ENCODE results near the gene SUSD3.

SUSD3 gene

DNA sequence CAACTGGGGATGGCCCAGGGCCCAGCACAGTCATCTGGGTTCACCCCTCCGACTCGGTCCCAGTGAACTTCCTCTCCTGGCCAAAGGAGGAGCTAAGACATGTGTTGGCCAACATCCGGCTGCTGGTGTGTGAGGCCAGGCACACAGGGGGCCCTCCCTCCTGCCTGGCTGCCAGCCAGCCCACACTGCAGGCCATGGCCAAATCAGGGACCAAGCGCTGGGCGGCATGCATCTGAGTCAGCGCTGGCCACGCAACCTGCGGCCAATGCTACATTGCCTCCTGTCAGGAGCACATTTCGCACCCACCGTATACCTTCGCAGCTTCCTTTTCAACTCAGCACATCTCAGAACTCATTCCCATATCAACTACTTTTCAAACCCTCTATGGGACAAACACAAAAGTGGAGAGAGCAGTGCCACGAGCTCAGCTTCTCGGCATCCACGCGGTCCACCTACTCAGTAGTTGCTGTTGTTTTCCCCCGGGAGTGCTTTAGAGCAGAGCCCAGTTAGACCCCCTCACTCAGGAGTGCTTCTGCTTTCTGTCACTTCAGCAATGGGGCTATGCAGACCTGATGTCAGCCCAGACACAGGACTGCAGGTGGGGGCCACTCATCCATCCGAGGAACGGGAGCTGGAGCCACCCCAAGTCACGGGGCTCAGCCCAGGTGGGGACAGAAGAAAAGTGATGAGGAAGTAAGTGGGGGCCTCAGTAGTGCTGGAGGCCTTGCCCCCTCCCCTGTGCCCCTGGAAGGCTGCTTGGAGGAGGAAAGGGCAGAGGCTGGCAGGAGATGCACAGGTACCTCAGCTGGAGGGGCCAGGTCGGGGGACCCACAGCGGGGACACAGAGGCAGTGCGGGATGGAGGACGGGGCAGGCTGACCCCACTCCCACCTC lies 61.7 kb downstream of the SUSD3 start:
- peak; percentile 11 for TF ChIP-seq CTCF (IDR thresholded peaks at IDR 0.05; ENCODE audit: borderline replicate concordance, extremely low read depth, low read length, poor library complexity, severe bottlenecking)
- TF ChIP-seq EZH2 (IDR thresholded peaks at IDR 0.05; ENCODE audit: borderline replicate concordance, low read depth, low read length, severe bottlenecking): no peak
- ATAC-seq (ENCODE audit: insufficient read depth, low read depth) (no peak), DNase-seq (no peak)
- no peak overlapping the region for H2AFZ ChIP-seq (ENCODE audit: low read depth, low read length)
- no peaks in the 10 kb centered on the region for H3K79me2 ChIP-seq (ENCODE audit: insufficient read depth, low read length)
- H4K20me1 ChIP-seq (ENCODE audit: insufficient read depth, low read length): no peaks in the 10 kb centered on the region
- no peak overlapping the region for H3K4me2 ChIP-seq (ENCODE audit: insufficient read depth, low read length)
- no peaks in the 10 kb centered on the region for H3K27me3 ChIP-seq (ENCODE audit: insufficient read depth, low read length, poor library complexity)
- H3K4me3 ChIP-seq (ENCODE audit: low read depth in 1 of 2, low read length in 2 of 2): no peak overlapping the region
- H3K9me3 ChIP-seq (ENCODE audit: insufficient read depth, low read length, severe bottlenecking): no peaks in the 10 kb centered on the region
- H3K36me3 ChIP-seq (ENCODE audit: insufficient read depth, low read length): peaks cover 9% of the 10 kb centered on the region
- no peak overlapping the region for H3K27ac ChIP-seq (ENCODE audit: low read length)
- no peaks in the 10 kb centered on the region for H3K4me1 ChIP-seq (ENCODE audit: insufficient read depth, low read length)
- no peak overlapping the region for H3K9ac ChIP-seq (ENCODE audit: low read depth, low read length)

DNA sequence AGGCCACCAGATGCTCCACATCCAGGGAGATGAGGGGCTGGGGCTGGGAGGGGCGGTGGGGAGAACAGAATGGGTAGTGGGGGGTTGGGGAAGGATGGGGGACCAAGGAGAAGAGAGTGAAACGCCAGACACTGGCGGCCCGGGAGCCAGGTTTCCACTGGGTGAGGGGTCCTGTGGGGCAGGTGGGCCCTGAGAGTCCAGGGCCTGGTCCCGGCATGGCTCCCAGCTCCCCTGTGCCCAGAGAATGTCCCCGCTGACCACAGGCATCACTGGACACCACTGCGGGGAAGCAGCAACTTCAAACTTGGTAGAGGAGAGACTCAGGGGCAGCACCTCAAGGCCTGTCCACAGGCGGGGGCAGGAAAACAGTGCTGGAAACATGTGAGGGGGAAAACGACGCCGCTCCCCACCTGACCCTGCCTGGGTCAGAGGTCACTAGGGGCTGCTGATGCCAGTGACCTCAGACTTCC lies 62.4 kb downstream of the SUSD3 start:
- Histone ChIP-seq H3K27me3 (ENCODE audit: insufficient read depth, low read length, poor library complexity) (no peaks in the 10 kb centered on the region), H3K27ac (ENCODE audit: low read length) (no peak overlapping the region), H4K20me1 (ENCODE audit: insufficient read depth, low read length) (no peaks in the 10 kb centered on the region), H3K9ac (ENCODE audit: low read depth, low read length) (no peak overlapping the region), H2AFZ (ENCODE audit: low read depth, low read length) (no peak overlapping the region), H3K79me2 (ENCODE audit: insufficient read depth, low read length) (no peaks in the 10 kb centered on the region), H3K4me3 (ENCODE audit: low read depth in 1 of 2, low read length in 2 of 2) (no peak overlapping the region), H3K36me3 (ENCODE audit: insufficient read depth, low read length) (peaks cover 9% of the 10 kb centered on the region), H3K4me1 (ENCODE audit: insufficient read depth, low read length) (no peaks in the 10 kb centered on the region), H3K9me3 (ENCODE audit: insufficient read depth, low read length, severe bottlenecking) (no peaks in the 10 kb centered on the region), H3K4me2 (ENCODE audit: insufficient read depth, low read length) (no peak overlapping the region)
- ATAC-seq (ENCODE audit: insufficient read depth, low read depth): no peak
- DNase-seq: no peak
- TF ChIP-seq EZH2 (IDR thresholded peaks at IDR 0.05; ENCODE audit: borderline replicate concordance, low read depth, low read length, severe bottlenecking) (no peak), CTCF (IDR thresholded peaks at IDR 0.05; ENCODE audit: borderline replicate concordance, extremely low read depth, low read length, poor library complexity, severe bottlenecking) (no peak)

DNA sequence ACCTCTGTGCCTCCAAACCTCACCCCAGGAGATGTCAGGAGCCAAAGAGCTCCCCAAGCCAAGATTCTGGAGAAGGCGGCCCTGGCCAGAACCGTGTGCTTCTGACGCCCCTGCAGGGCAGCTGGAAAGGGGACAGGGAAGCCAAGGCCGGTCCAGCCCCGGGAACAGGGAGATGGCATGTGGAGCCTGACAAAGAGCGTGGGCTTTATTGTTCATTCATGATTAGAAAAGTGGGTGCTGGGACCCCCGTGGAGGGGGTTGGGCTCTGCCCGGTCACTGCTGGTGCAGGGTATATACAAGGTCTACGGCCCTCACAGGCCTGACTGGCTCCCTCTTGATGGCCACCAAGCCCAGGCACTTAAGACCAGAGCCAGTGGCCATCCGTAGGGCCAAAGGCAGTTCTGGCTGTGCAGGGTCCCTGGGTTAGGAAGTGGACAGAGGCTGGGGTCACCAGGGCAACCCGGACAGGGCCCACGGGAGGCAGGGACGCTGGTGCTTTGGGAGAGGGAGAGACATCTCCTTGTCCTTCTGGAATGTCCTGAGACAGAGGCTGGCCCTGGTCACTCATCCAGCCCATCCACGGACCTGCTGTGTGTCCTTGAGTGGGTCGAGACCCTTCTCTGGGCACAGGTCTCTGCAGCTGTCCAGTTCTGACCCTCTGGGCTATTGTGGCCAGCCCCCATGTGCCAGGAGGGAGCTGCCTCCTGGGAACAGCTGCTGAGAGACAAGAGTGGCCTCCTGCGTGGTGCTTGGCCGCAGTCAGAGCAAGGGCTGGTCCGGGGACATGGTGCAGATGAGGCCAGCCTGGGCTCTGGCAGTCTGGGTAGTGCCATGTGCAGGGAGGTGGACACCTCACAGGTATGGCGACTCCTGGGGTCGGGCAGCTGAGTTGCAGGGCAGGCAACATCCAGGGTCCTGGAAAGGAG lies 63.1 kb downstream of the SUSD3 start:
- DNase-seq: no peak
- H3K9ac ChIP-seq (ENCODE audit: low read depth, low read length): no peak overlapping the region
- H3K36me3 ChIP-seq (ENCODE audit: insufficient read depth, low read length): peaks cover 9% of the 10 kb centered on the region
- no peak overlapping the region for H3K4me3 ChIP-seq (ENCODE audit: low read depth in 1 of 2, low read length in 2 of 2)
- ATAC-seq (ENCODE audit: insufficient read depth, low read depth): no peak
- no peaks in the 10 kb centered on the region for H3K79me2 ChIP-seq (ENCODE audit: insufficient read depth, low read length)
- no peak overlapping the region for H2AFZ ChIP-seq (ENCODE audit: low read depth, low read length)
- H4K20me1 ChIP-seq (ENCODE audit: insufficient read depth, low read length): no peaks in the 10 kb centered on the region
- no peaks in the 10 kb centered on the region for H3K9me3 ChIP-seq (ENCODE audit: insufficient read depth, low read length, severe bottlenecking)
- no peaks in the 10 kb centered on the region for H3K27me3 ChIP-seq (ENCODE audit: insufficient read depth, low read length, poor library complexity)
- H3K4me1 ChIP-seq (ENCODE audit: insufficient read depth, low read length): no peaks in the 10 kb centered on the region
- no peak for TF ChIP-seq CTCF (IDR thresholded peaks at IDR 0.05; ENCODE audit: borderline replicate concordance, extremely low read depth, low read length, poor library complexity, severe bottlenecking)
- TF ChIP-seq EZH2 (IDR thresholded peaks at IDR 0.05; ENCODE audit: borderline replicate concordance, low read depth, low read length, severe bottlenecking): no peak
- H3K27ac ChIP-seq (ENCODE audit: low read length): no peak overlapping the region
- H3K4me2 ChIP-seq (ENCODE audit: insufficient read depth, low read length): no peak overlapping the region
